H9 (cell line): ENCODE results near the gene HOXB6. TPM values are rescaled to one million over a fixed set of nuclear protein-coding genes. Genes with fewer than 3 reads are reported as not detected.

Experiments used
- DNase-seq: peaks from one replicate; pipeline ENCODE4 v3.0.0-alpha.2; 2017
- H2AFZ ChIP-seq: one replicate; pipeline ENCODE4 v1.6.1; 2013; ENCODE audit warnings: mild to moderate bottlenecking, low read length, control low read depth, moderate library complexity
- H2AK5ac ChIP-seq: 2 replicates; pipeline ENCODE4 v1.6.1; 2013; ENCODE audit warnings: low read length, control low read depth, mixed read lengths; ENCODE audit not compliant: insufficient read length
- H2BK120ac ChIP-seq: one replicate; pipeline ENCODE4 v1.6.1; 2013; ENCODE audit warnings: low read depth, mild to moderate bottlenecking, low read length, control low read depth, inconsistent platforms; ENCODE audit not compliant: poor library complexity, severe bottlenecking
- H2BK12ac ChIP-seq: 2 replicates; pipeline ENCODE4 v1.6.1; 2013; ENCODE audit warnings: low read length, control low read depth, mixed read lengths, low read depth; ENCODE audit not compliant: insufficient read length
- H2BK15ac ChIP-seq: 2 replicates; pipeline ENCODE4 v1.6.1; 2013; ENCODE audit warnings: low read depth, low read length, control low read depth
- H2BK20ac ChIP-seq: one replicate; pipeline ENCODE4 v1.6.1; 2013; ENCODE audit warnings: low read depth, mild to moderate bottlenecking, low read length, control low read depth, inconsistent platforms; ENCODE audit not compliant: poor library complexity, severe bottlenecking
- H2BK5ac ChIP-seq: 2 replicates; pipeline ENCODE4 v1.6.1; 2013; ENCODE audit warnings: low read length, control low read depth, mixed read lengths; ENCODE audit not compliant: insufficient read length
- H3K14ac ChIP-seq: 2 replicates; pipeline ENCODE4 v1.6.1; 2013; ENCODE audit warnings: low read length, control low read depth; ENCODE audit not compliant: insufficient read depth
- H3K18ac ChIP-seq: 2 replicates; pipeline ENCODE4 v1.6.1; 2013; ENCODE audit warnings: low read depth, mild to moderate bottlenecking, mixed read lengths, low read length, control low read depth; ENCODE audit not compliant: insufficient read length
- H3K23ac ChIP-seq: 2 replicates; pipeline ENCODE4 v1.6.1; 2013; ENCODE audit warnings: low read length, control low read depth, mixed read lengths, low read depth; ENCODE audit not compliant: insufficient read length
- H3K23me2 ChIP-seq: 2 replicates; pipeline ENCODE4 v1.6.1; 2013; ENCODE audit warnings: low read depth, mild to moderate bottlenecking, mixed read lengths, low read length, control low read depth; ENCODE audit not compliant: insufficient read length, poor library complexity, severe bottlenecking
- H3K27ac ChIP-seq: 2 replicates; pipeline ENCODE4 v1.5.1; 2013; ENCODE audit warnings: low read length, control low read depth, mixed read lengths, low read depth; ENCODE audit not compliant: insufficient read length
- H3K27me3 ChIP-seq: 2 replicates; pipeline ENCODE4 v1.6.1; 2013; ENCODE audit warnings: low read length, control low read depth, inconsistent platforms; ENCODE audit not compliant: insufficient read depth
- H3K4ac ChIP-seq: 2 replicates; pipeline ENCODE4 v1.6.1; 2013; ENCODE audit warnings: low read depth, mild to moderate bottlenecking, control low read depth, inconsistent platforms, low read length, moderate library complexity
- H3K4me1 ChIP-seq: 2 replicates; pipeline ENCODE4 v1.6.1; 2013; ENCODE audit warnings: low read length, control low read depth, inconsistent platforms; ENCODE audit not compliant: insufficient read depth
- H3K4me2 ChIP-seq: 2 replicates; pipeline ENCODE4 v1.6.1; 2013; ENCODE audit warnings: low read length, control low read depth, mixed read lengths; ENCODE audit not compliant: insufficient read length, insufficient read depth
- H3K56ac ChIP-seq: 2 replicates; pipeline ENCODE4 v1.6.1; 2013; ENCODE audit warnings: low read depth, mild to moderate bottlenecking, mixed read lengths, low read length, control low read depth; ENCODE audit not compliant: insufficient read length
- H3K79me1 ChIP-seq: 2 replicates; pipeline ENCODE4 v1.6.1; 2013; ENCODE audit warnings: low read depth, mild to moderate bottlenecking, moderate library complexity, low read length, control low read depth, inconsistent platforms; ENCODE audit not compliant: insufficient read depth, poor library complexity, severe bottlenecking
- H3K79me2 ChIP-seq: 2 replicates; pipeline ENCODE4 v1.6.1; 2013; ENCODE audit warnings: low read length, control low read depth, inconsistent platforms; ENCODE audit not compliant: insufficient read depth
- H3K9ac ChIP-seq: 2 replicates; pipeline ENCODE4 v1.6.1; 2013; ENCODE audit warnings: low read length, control low read depth, mixed read lengths; ENCODE audit not compliant: insufficient read length; ENCODE audit errors: extremely low read depth
- H3K9me3 ChIP-seq: one replicate; pipeline ENCODE4 v1.6.1; 2013; ENCODE audit warnings: low read depth, low read length, inconsistent platforms; ENCODE audit not compliant: control insufficient read depth
- H3T11ph ChIP-seq: one replicate; pipeline ENCODE4 v1.6.1; 2013; ENCODE audit warnings: mild to moderate bottlenecking, low read length, control low read depth, inconsistent platforms
- H4K20me1 ChIP-seq: one replicate; pipeline ENCODE4 v1.6.1; 2013; ENCODE audit not compliant: control insufficient read depth, insufficient read length, insufficient read depth
- H4K5ac ChIP-seq: 2 replicates; pipeline ENCODE4 v1.6.1; 2013; ENCODE audit warnings: low read depth, mild to moderate bottlenecking, mixed read lengths, low read length, control low read depth; ENCODE audit not compliant: insufficient read length
- H4K8ac ChIP-seq: replicated peaks from 2 replicates; pipeline ENCODE4 v1.6.1; 2013; ENCODE audit warnings: low read length, control low read depth, mixed read lengths, low read depth; ENCODE audit not compliant: insufficient read length
- H4K91ac ChIP-seq: 2 replicates; pipeline ENCODE4 v1.6.1; 2013; ENCODE audit warnings: low read depth, mild to moderate bottlenecking, moderate library complexity, mixed read lengths, low read length, control low read depth; ENCODE audit not compliant: insufficient read length
- H3K27ac Mint-ChIP-seq, 3 experiments: 2 replicates in 2 of 3; 3 replicates in 1 of 3; pipeline ENCODE4 v1.8.0; 2020 to 2021; ENCODE audit warnings: mixed read lengths in 3 of 3, mild to moderate bottlenecking in 1 of 3, moderate library complexity in 1 of 3
- H3K27me3 Mint-ChIP-seq: 2 replicates; pipeline ENCODE4 v1.8.0; 2021; ENCODE audit warnings: low read depth, mild to moderate bottlenecking, moderate library complexity, mixed read lengths
- H3K36me3 Mint-ChIP-seq, 3 experiments: 2 replicates in 2 of 3; 3 replicates in 1 of 3; pipeline ENCODE4 v1.8.0; 2020 to 2021; ENCODE audit warnings: low read depth in 3 of 3, mixed read lengths in 3 of 3; ENCODE audit not compliant: insufficient read depth in 1 of 3
- H3K4me1 Mint-ChIP-seq, 2 experiments: 2 replicates each; pipeline ENCODE4 v1.8.0; 2020; ENCODE audit warnings: mixed read lengths in 2 of 2
- H3K4me3 Mint-ChIP-seq, 2 experiments: 2 replicates in 1 of 2; 3 replicates in 1 of 2; pipeline ENCODE4 v1.8.0; 2020 to 2021; ENCODE audit warnings: mild to moderate bottlenecking in 2 of 2, mixed read lengths in 2 of 2, moderate library complexity in 1 of 2
- H3K9me3 Mint-ChIP-seq, 2 experiments: 2 replicates in 1 of 2; 3 replicates in 1 of 2; pipeline ENCODE4 v1.8.0; 2020; ENCODE audit warnings: mild to moderate bottlenecking in 2 of 2, mixed read lengths in 2 of 2, moderate library complexity in 1 of 2
- WGBS: extraction: QIAGEN DNeasy Blood & Tissue Kit; methylation state at CpG from one replicate; pipeline ENCODE4 v1.1.7; 2013; ENCODE audit warnings: missing lambda C conversion rate, low lambda C conversion rate, mixed read lengths; ENCODE audit not compliant: insufficient read length; ENCODE audit errors: extremely low coverage; 5-methylcytosine and 5-hydroxymethylcytosine counted together
- total RNA-seq: library from RNA; stranded (reverse); gene quantifications from 2 replicates; pipeline ENCODE4 v1.2.1, GENCODE V29; 2021
- TF ChIP-seq, protein P1 (sequence below): fragments of 200-600 bp; sonication (generic); conservative IDR thresholded peaks from 3 replicates; pipeline ENCODE4 v1.8.0; 2021; ENCODE audit warnings: antibody characterized with exemption, mild to moderate bottlenecking

The HOXB6 gene
- total RNA-seq, 1 experiment from 2014 or later, result not detected

- Histone ChIP-seq H4K20me1 (no peaks in the 10 kb centered on the region), H3K18ac (no peak overlapping the region), H3K4ac (no peak overlapping the region), H4K5ac (no peak overlapping the region), H2BK15ac (no peak overlapping the region), H4K91ac (no peak overlapping the region), H3K79me2 (no peaks in the 10 kb centered on the region), H3K27ac (no peak overlapping the region), H3K23me2 (peaks cover 3% of the 10 kb centered on the region), H3K79me1 (no peaks in the 10 kb centered on the region), H3K14ac (no peak overlapping the region), H2BK20ac (no peak overlapping the region), H3K9me3 (no peaks in the 10 kb centered on the region), H2BK5ac (no peak overlapping the region), H3K4me1 (no peaks in the 10 kb centered on the region), H3K56ac (no peak overlapping the region), H2AK5ac (no peak overlapping the region), H3K27me3 (peaks cover 100% of the 10 kb centered on the region), H3K23ac (no peak overlapping the region), H4K8ac (no peak overlapping the region), H2BK120ac (no peak overlapping the region), H3K9ac (no peak overlapping the region), H2AFZ (no peak overlapping the region), H3K4me2 (no peak overlapping the region), H2BK12ac (no peak overlapping the region), H3T11ph (no peak overlapping the region)
- H3K27ac Mint-ChIP-seq, result peak overlapping the region in 1 of 3 experiments; percentile 30; a peak in 1 of 7 replicates
- TF ChIP-seq, protein P1, sequence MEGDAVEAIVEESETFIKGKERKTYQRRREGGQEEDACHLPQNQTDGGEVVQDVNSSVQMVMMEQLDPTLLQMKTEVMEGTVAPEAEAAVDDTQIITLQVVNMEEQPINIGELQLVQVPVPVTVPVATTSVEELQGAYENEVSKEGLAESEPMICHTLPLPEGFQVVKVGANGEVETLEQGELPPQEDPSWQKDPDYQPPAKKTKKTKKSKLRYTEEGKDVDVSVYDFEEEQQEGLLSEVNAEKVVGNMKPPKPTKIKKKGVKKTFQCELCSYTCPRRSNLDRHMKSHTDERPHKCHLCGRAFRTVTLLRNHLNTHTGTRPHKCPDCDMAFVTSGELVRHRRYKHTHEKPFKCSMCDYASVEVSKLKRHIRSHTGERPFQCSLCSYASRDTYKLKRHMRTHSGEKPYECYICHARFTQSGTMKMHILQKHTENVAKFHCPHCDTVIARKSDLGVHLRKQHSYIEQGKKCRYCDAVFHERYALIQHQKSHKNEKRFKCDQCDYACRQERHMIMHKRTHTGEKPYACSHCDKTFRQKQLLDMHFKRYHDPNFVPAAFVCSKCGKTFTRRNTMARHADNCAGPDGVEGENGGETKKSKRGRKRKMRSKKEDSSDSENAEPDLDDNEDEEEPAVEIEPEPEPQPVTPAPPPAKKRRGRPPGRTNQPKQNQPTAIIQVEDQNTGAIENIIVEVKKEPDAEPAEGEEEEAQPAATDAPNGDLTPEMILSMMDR, result no peak
- no peaks in the 10 kb centered on the region; a peak in 2 of 7 replicates for H3K36me3 Mint-ChIP-seq
- no peak overlapping the region for H3K4me3 Mint-ChIP-seq
- no CpG with 5 or more reads among the region's 2 CpGs for WGBS
- peaks cover 100% of the 10 kb centered on the region for H3K27me3 Mint-ChIP-seq
- DNase-seq, result no peak
- peaks cover 13 to 24% of the 10 kb centered on the region in 2 experiments for H3K4me1 Mint-ChIP-seq
- H3K9me3 Mint-ChIP-seq, result peaks cover 5 to 21% of the 10 kb centered on the region in 2 experiments; a peak in 4 of 5 replicates
Observed at GRCh38 chr17:48584223-48584741, 20.5 kb downstream of the HOXB6 start.
